ENCODE results near the gene LRRC37A.
"Not testable (repeated sequence)": the region's sequence is repeated elsewhere in the genome, so short reads cannot be mapped to it uniquely, and the experiment has no call there.

Gene LRRC37A

GRCh38 chr17:46367520-46367919, 72.6 kb downstream of the LRRC37A start:
- H3K36me3 ChIP-seq (ENCODE audit: control insufficient read depth in 5 of 5, insufficient read depth in 5 of 5, low read length in 5 of 5); H3K27ac ChIP-seq (ENCODE audit: low read depth, low read length); H3K9me3 ChIP-seq (ENCODE audit: control insufficient read depth in 5 of 5, low read length in 5 of 5); H3K4me3 ChIP-seq (ENCODE audit: low read depth in 1 of 5, low read length in 5 of 5); H3K27me3 ChIP-seq (ENCODE audit: control insufficient read depth in 5 of 5, insufficient read depth in 4 of 5, low read length in 5 of 5); H3K4me1 ChIP-seq (ENCODE audit: control insufficient read depth in 5 of 5, insufficient read depth in 5 of 5, low read length in 5 of 5); H3K9ac ChIP-seq (ENCODE audit: low read length in 5 of 5): not testable (repeated sequence)

GRCh38 chr17:46372236-46373229, 77.6 kb downstream of the LRRC37A start:
- not testable (repeated sequence) for H3K27ac ChIP-seq (ENCODE audit: low read depth, low read length); H3K4me1 ChIP-seq (ENCODE audit: control insufficient read depth in 5 of 5, insufficient read depth in 5 of 5, low read length in 5 of 5); H3K36me3 ChIP-seq (ENCODE audit: control insufficient read depth in 5 of 5, insufficient read depth in 5 of 5, low read length in 5 of 5); H3K4me3 ChIP-seq (ENCODE audit: low read depth in 1 of 5, low read length in 5 of 5); H3K27me3 ChIP-seq (ENCODE audit: control insufficient read depth in 5 of 5, insufficient read depth in 4 of 5, low read length in 5 of 5); H3K9me3 ChIP-seq (ENCODE audit: control insufficient read depth in 5 of 5, low read length in 5 of 5); H3K9ac ChIP-seq (ENCODE audit: low read length in 5 of 5)

DNA sequence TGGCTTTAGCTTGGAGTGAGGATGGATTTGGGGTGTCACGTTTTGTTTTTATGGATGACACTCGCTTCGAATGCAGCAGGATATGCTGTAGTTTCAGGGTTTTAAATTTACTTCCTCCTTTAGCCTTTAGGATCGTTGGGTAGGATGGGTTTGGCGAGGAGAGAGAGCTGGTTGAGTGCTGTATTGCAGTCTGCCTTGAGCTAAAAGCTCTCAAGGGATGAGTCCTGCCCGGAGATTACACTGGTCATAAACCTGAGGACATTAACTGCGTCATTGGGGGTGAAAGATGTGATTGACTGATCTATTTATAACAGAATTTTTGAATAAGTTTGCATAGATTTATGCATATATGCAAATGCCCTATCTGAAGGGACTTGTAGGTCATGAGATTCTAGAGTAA, 78.5 kb downstream of the LRRC37A start:
- H3K36me3 ChIP-seq (ENCODE audit: control insufficient read depth in 5 of 5, insufficient read depth in 5 of 5, low read length in 5 of 5); H3K9ac ChIP-seq (ENCODE audit: low read length in 5 of 5); H3K9me3 ChIP-seq (ENCODE audit: control insufficient read depth in 5 of 5, low read length in 5 of 5); H3K4me1 ChIP-seq (ENCODE audit: control insufficient read depth in 5 of 5, insufficient read depth in 5 of 5, low read length in 5 of 5); H3K4me3 ChIP-seq (ENCODE audit: low read depth in 1 of 5, low read length in 5 of 5); H3K27me3 ChIP-seq (ENCODE audit: control insufficient read depth in 5 of 5, insufficient read depth in 4 of 5, low read length in 5 of 5); H3K27ac ChIP-seq (ENCODE audit: low read depth, low read length): not testable (repeated sequence)

GRCh38 chr17:46383118-46383517, 88.2 kb downstream of the LRRC37A start:
- H3K9me3 ChIP-seq (ENCODE audit: control insufficient read depth in 5 of 5, low read length in 5 of 5); H3K4me3 ChIP-seq (ENCODE audit: low read depth in 1 of 5, low read length in 5 of 5); H3K27me3 ChIP-seq (ENCODE audit: control insufficient read depth in 5 of 5, insufficient read depth in 4 of 5, low read length in 5 of 5); H3K36me3 ChIP-seq (ENCODE audit: control insufficient read depth in 5 of 5, insufficient read depth in 5 of 5, low read length in 5 of 5); H3K9ac ChIP-seq (ENCODE audit: low read length in 5 of 5); H3K27ac ChIP-seq (ENCODE audit: low read depth, low read length); H3K4me1 ChIP-seq (ENCODE audit: control insufficient read depth in 5 of 5, insufficient read depth in 5 of 5, low read length in 5 of 5): not testable (repeated sequence)

- not testable (repeated sequence) for H3K27ac ChIP-seq (ENCODE audit: low read depth, low read length); H3K9ac ChIP-seq (ENCODE audit: low read length in 5 of 5); H3K4me3 ChIP-seq (ENCODE audit: low read depth in 1 of 5, low read length in 5 of 5); H3K27me3 ChIP-seq (ENCODE audit: control insufficient read depth in 5 of 5, insufficient read depth in 4 of 5, low read length in 5 of 5); H3K9me3 ChIP-seq (ENCODE audit: control insufficient read depth in 5 of 5, low read length in 5 of 5); H3K4me1 ChIP-seq (ENCODE audit: control insufficient read depth in 5 of 5, insufficient read depth in 5 of 5, low read length in 5 of 5); H3K36me3 ChIP-seq (ENCODE audit: control insufficient read depth in 5 of 5, insufficient read depth in 5 of 5, low read length in 5 of 5)
Measured at GRCh38 chr17:46385491-46385890, 90.6 kb downstream of the LRRC37A start.
